Activated CD4-positive, alpha-beta T cell treated with anti-CD3 and anti-CD28 coated beads for 4 hours (primary cell): ENCODE measurements around the gene KANK2.

ENCODE experiments used
- DNase-seq, 2 donors: peaks; one replicate each; pipeline ENCODE4 v3.0.0-alpha.2; 2020

KANK2 gene

GRCh38 chr19:11197291-11198174, at the start of gene KANK2:
TSS of gene KANK2 (minus strand) at chr19:11197545. CDS start at chr19:11194511, 3,034 bp downstream.
- DNase-seq, result peak; percentile 58 to 67

DNA sequence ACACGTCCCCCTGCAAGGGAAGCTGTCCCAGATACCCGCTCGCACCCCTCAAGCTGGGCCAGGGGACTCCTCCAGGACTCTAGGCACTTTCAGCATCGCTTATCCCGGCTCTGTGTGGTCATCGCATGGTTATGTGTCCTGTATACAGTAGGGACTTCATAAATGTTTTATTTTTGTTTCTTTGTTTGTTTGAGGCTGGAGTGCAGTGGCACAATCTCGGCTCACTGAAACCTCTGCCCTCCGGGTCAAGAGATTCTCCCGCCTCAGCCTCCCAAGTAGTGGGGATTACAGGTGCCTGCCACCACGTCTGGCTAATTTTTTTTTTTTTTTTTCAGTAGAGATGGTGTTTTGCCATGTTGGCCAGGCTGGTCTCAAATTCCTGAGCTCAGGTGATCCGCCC, 49.6 kb upstream of the KANK2 start:
- no peak for DNase-seq

- no peak for DNase-seq
Measured at GRCh38 chr19:11244846-11245589, 47.7 kb upstream of the KANK2 start.

DNA sequence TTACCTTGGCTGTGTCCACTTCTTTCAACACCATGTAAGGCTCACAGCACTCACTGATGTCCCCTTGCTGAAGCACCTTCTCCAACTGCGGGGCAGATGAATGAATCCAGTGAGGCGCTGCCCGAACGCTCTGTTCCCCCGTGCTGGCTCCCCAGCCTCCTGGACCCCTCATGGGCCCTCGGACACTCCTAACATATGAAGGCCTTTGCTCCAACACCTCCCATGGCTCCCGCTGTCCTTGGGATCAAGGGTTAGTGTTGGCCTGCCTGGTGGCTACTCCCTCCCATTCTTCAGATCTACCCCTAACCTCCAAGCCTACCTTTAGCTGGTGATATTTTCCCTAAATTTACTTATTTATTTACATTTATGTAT, 46.4 kb upstream of the KANK2 start:
- DNase-seq, result no peak

DNA sequence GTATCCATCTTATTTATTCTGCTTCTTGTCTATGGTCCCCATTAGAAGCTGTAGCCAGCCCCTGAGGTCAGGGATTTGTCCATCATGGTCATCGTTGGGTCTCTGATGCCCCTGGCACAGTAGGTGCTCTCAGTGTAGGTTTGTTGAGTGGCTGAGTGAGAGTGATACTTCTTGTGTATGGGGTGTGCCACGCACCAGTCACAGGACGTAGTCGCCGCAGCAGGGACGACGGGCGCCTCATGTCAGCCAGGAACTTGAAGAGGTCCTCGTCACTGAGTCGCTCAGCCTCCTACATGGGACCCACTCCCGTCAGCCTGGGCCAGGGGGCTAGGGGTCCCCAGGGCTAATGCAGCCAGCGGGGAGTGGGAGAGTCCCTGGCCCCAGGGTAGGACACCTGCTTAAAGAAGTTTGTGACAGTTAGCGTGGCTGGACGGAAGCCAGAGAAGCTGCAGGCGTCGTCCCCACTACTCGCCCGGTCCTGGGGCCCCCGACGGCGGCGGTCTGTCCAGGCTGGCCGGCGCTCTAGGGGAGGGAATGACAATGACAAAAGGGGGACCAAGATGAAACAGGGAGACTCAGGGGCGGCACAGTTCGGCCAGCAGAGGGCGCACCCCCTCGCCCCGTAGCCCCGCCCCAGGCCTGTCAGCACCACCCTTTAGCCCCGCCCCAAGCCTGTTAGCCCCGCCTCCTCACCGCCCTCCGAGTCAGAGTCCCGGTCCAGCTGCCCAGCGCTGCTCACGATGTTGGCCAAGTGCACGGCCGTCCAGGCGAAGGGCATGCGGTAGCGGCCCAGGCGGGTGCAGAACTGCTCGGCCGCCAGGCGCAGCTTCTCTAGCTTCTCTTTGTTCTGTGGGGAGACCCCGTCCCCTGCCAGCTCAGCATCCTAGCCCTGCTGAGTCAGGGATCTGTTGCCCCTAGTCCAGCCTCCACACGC, 45.8 kb upstream of the KANK2 start:
- DNase-seq, result peak; percentile 76 to 84

- no peak for DNase-seq
Measured at GRCh38 chr19:11242025-11242424, 44.7 kb upstream of the KANK2 start.

- no peak for DNase-seq
Measured at GRCh38 chr19:11240008-11240444, 42.7 kb upstream of the KANK2 start.

DNA sequence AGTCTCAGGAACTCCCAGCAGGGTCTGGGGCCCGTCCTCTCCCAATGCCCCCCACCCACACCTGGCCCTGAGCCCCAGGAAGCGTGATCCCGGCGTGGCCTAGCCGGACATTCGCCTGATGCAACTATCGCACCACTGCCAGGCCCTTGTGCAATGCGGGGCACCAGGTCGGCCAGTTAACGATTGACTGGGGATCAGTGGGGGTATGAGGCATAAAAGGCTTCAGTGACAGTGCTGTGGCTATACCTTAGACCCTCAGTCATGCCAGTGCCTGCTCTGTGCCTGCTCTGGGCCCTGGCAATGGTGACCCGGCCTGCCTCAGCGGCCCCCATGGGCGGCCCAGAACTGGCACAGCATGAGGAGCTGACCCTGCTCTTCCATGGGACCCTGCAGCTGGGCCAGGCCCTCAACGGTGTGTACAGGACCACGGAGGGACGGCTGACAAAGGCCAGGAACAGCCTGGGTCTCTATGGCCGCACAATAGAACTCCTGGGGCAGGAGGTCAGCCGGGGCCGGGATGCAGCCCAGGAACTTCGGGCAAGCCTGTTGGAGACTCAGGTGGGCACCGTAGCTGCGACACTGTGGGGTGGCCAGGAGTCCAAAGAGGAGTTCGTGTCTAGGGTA, 42.1 kb upstream of the KANK2 start, which contains the start of gene ANGPTL8:
Gene ANGPTL8, plus strand, starts transcription at position 243 of the 624 bp plus-strand sequence. Its CDS starts 19 bp downstream, at position 262.
- no peak for DNase-seq

GRCh38 chr19:11238781-11239376, 41.5 kb upstream of the KANK2 start:
- no peak for DNase-seq

GRCh38 chr19:11238041-11238440, 40.7 kb upstream of the KANK2 start:
- no peak for DNase-seq

DNA sequence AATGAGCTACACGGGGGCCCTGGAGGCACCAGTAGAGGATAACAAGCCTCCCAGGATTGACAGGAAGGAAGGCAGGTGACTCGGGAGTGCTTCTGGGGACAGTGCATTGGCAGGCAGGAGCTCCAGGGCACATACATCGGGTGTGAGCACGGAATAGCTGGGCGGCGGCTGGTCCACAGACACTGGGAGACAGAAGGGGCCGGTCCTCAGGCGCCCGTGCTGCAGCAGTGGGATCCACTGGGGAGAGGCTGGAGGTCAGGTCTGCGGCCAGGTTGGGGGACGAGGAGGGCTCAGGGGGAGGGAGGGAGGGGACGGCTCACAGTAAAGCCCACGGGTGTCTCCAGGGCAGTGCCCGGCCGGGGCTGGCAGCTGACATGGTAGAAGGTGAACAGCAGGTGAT, 40.0 kb upstream of the KANK2 start:
- DNase-seq, result no peak

DNA sequence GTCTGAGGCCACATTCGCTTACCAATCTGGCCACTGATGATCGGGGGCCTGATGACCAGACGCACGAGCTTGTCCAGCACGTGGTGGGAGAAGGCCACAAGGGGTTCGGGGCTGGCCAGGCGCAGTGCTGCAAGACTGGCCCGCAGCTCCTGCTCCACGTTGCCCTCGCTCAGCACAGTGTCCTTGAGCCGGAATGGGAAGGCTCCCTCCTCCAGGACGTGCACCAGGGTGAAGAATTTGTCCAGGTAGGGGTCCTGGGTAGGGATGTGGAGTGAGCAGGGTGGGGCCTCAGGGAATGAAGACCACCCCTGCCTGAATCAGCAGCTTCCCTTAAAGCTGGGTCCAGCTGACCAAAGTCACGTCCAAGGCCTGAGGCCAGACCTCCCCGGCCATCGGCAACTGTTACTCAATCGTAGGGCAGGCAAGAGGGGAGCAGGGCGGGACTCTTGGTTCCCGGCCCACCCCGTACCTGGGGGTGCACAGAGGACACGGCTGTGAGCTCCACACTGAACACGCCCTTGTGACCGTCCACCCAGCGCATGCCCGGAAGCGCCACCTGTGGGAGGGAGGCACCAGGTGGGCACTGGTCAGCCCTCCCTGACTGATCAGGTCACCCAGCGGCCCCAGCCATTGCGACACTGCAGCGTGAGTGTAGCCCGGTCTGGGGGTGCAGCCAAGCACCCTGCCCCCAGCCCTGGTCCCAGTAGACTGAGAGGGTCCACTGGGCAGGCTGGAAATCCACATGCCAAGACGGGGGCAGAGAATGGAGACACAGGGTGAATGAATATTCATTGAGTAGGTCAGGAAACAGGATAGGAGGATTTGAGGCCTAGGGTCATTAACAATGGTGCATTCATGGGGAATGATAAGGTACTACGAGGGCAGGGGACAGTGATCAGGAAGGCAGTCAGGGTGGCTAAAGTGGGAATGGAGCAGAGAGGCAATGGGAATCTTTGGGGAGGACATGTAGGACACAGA, 39.3 kb upstream of the KANK2 start:
- DNase-seq, result no peak

GRCh38 chr19:11234486-11235075, 37.2 kb upstream of the KANK2 start:
- DNase-seq, result no peak

DNA sequence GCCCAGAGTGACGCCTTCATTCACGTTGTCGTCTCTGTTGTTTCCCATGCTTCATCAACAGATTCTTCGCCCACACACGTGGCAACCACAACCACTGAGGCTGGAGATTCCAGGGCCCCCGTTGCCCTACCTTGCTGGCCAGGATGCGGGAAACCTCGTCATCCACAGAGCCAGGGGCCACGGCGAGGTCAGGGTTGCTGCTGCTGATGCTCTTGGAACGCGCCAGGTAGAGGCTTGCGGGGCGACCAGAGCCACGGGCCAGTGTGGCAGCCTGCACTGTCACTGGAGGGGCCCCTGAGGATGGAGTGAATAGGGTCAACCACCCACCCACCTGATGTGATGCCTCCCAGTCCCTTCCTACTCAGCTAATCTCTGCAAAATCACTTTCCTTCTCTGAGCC, 35.7 kb upstream of the KANK2 start:
- DNase-seq, result no peak

GRCh38 chr19:11232555-11232954, 35.2 kb upstream of the KANK2 start:
- DNase-seq, result no peak

- DNase-seq, result no peak
Measured at GRCh38 chr19:11230621-11231386, 33.5 kb upstream of the KANK2 start.

GRCh38 chr19:11227195-11227886, 30.0 kb upstream of the KANK2 start:
- no peak for DNase-seq

GRCh38 chr19:11226716-11227166, 29.4 kb upstream of the KANK2 start:
- no peak for DNase-seq

GRCh38 chr19:11225815-11226214, 28.5 kb upstream of the KANK2 start:
- no peak for DNase-seq
